Testis (tissue), 3 donors: Measurements from ENCODE around the gene GDPD2. TPM values are rescaled to one million over a fixed set of nuclear protein-coding genes. Genes with fewer than 3 reads are reported as not detected.

Experiments
- DNase-seq: peaks from one replicate; pipeline ENCODE4 v3.0.0-alpha.2; 2019
- H3K27ac ChIP-seq, 2 donors: fragments of 200-600 bp; sonication (generic); one replicate each; pipeline ENCODE4 v1.5.1; 2019
- H3K27me3 ChIP-seq: fragments of 200-600 bp; sonication (generic); one replicate; pipeline ENCODE4 v1.5.1; 2019
- H3K36me3 ChIP-seq: fragments of 200-600 bp; sonication (generic); one replicate; pipeline ENCODE4 v1.5.1; 2017; ENCODE audit warnings: low read depth; ENCODE audit errors: missing control alignments
- H3K4me1 ChIP-seq: fragments of 200-600 bp; sonication (generic); one replicate; pipeline ENCODE4 v1.5.1; 2019
- H3K4me3 ChIP-seq, 2 donors: fragments of 200-600 bp; sonication (generic); one replicate each; pipeline ENCODE4 v1.5.1; 2017 to 2019
- H3K9me3 ChIP-seq: fragments of 200-600 bp; sonication (generic); one replicate; pipeline ENCODE4 v1.5.1; 2017
- CTCF ChIP-seq, 3 experiments: fragments of 450-650 bp in 2 of 3; fragments of 200-600 bp in 1 of 3; sonication (generic) in 1 of 3; IDR thresholded peaks; one replicate each; pipeline ENCODE4 v1.5.1; 2016 to 2019; ENCODE audit warnings: antibody characterized with exemption in 3 of 3, mild to moderate bottlenecking in 2 of 3, moderate library complexity in 1 of 3
- POLR2A ChIP-seq: fragments of 450-650 bp; IDR thresholded peaks from one replicate; pipeline ENCODE4 v1.6.1; 2017; ENCODE audit warnings: antibody characterized with exemption, mild to moderate bottlenecking, moderate library complexity
- WGBS, 2 donors: methylation state at CpG; one replicate each; pipeline ENCODE4 v1.1.5; 2018; 5-methylcytosine and 5-hydroxymethylcytosine counted together
- intact Hi-C: fragments of 100-400 bp; cut with DNase I; formaldehyde crosslinking; loops from one replicate; pipeline ENCODE4 v1.15.1; 2023; ENCODE audit warnings: low total_unique reads
- polyA plus RNA-seq: library from polyadenylated mRNA; stranded (reverse); fragments of 350-450 nt; fragmentation: Illumina TruSeq; extraction: RNeasy Lipid Tissue Mini Kit (QIAGEN cat#74804); gene quantifications from one replicate; pipeline ENCODE4 v1.2.3, GENCODE V29; 2014; ENCODE audit warnings: low read depth, low replicate concordance; ENCODE audit not compliant: insufficient read depth
- small RNA-seq, 2 donors: library from RNA; depleted of rRNA; stranded (forward); fragments of <200 nt; gene quantifications; one replicate each; pipeline ENCODE3, GENCODE V24; 2016
- total RNA-seq, 2 donors: library from RNA; depleted of rRNA; stranded (reverse); fragments of >200 nt; gene quantifications; one replicate each; pipeline ENCODE4 v1.2.3, GENCODE V29; 2016

The GDPD2 gene
- total and polyA plus RNA-seq, 3 donors from 2014 or later = not detected

GRCh38 chrX:70480660-70481018, 57.5 kb downstream of the GDPD2 start:
- H3K4me3 ChIP-seq = no peak overlapping the region
- no peak overlapping the region for H3K27ac ChIP-seq
- H3K27me3 ChIP-seq = no peaks in the 10 kb centered on the region
- TF ChIP-seq POLR2A (no peak), CTCF (IDR thresholded peaks at IDR 0.05) (no peak)
- no peaks in the 10 kb centered on the region for H3K9me3 ChIP-seq
- WGBS, 2 donors = 31 to 40% methylated on average over 9 of the region's 9 CpGs
- no peaks in the 10 kb centered on the region for H3K4me1 ChIP-seq
- no peaks in the 10 kb centered on the region for H3K36me3 ChIP-seq
- intact Hi-C loops = no loop called here
- peak; percentile 43 for DNase-seq

GRCh38 chrX:70481471-70482270, 58.6 kb downstream of the GDPD2 start:
- intact Hi-C loops = no loop called here
- Histone ChIP-seq H3K9me3 (no peaks in the 10 kb centered on the region), H3K36me3 (no peaks in the 10 kb centered on the region), H3K4me3 (no peak overlapping the region), H3K4me1 (no peaks in the 10 kb centered on the region), H3K27me3 (no peaks in the 10 kb centered on the region), H3K27ac (no peak overlapping the region)
- TF ChIP-seq CTCF (IDR thresholded peaks at IDR 0.05) = no peak
- no peak for TF ChIP-seq POLR2A
- DNase-seq = no peak
- 72 to 81% methylated on average over 5 to 8 of the region's 8 CpGs for WGBS, 2 donors

- no peak for TF ChIP-seq CTCF (IDR thresholded peaks at IDR 0.05)
- no peak for TF ChIP-seq POLR2A
- Histone ChIP-seq H3K9me3 (no peaks in the 10 kb centered on the region), H3K27me3 (no peaks in the 10 kb centered on the region), H3K4me3 (no peak overlapping the region), H3K4me1 (no peaks in the 10 kb centered on the region), H3K36me3 (no peaks in the 10 kb centered on the region), H3K27ac (no peak overlapping the region)
- intact Hi-C loops = no loop called here
- 80 to 100% methylated on average over 1 to 2 of the region's 2 CpGs for WGBS, 2 donors
- no peak for DNase-seq
Observed at GRCh38 chrX:70482300-70482699, 59.2 kb downstream of the GDPD2 start.

Small RNA genes within 50 kb of the gene (small RNA-seq; reads per million reads assigned to genes)
- gene RNU4-81P (0 reads per million in 2 donors), gene RNY4P23 (0.28 to 0.64 reads per million in 2 donors)

Other genes starting within 250 kb of the GDPD2 start
- gene DGAT2L6, start 245.8 kb upstream of the GDPD2 start, total RNA-seq = not detected
- gene DGAT2L6, start 245.8 kb upstream of the GDPD2 start, polyA plus RNA-seq = not detected
- gene AWAT1, start 188.7 kb upstream of the GDPD2 start, total RNA-seq = not detected
- not detected for gene AWAT1, start 188.7 kb upstream of the GDPD2 start, polyA plus RNA-seq
- 1 to 10 TPM; 1.2 to 2.3 TPM for gene P2RY4, start 163.1 kb upstream of the GDPD2 start, total RNA-seq
- not detected for gene P2RY4, start 163.1 kb upstream of the GDPD2 start, polyA plus RNA-seq
- gene ARR3, start 155.0 kb upstream of the GDPD2 start, total RNA-seq = not detected
- gene ARR3, start 155.0 kb upstream of the GDPD2 start, polyA plus RNA-seq = not detected
- gene RAB41, start 141.1 kb upstream of the GDPD2 start, total RNA-seq = 1 to 10 TPM; 3.7 to 4.3 TPM
- gene RAB41, start 141.1 kb upstream of the GDPD2 start, polyA plus RNA-seq = 5.1 TPM
- gene PDZD11, start 133.4 kb upstream of the GDPD2 start, total RNA-seq = 10 to 100 TPM; 24.2 to 25.4 TPM
- gene PDZD11, start 133.4 kb upstream of the GDPD2 start, polyA plus RNA-seq = 25.0 TPM
- 1 to 10 TPM; 2.0 to 3.6 TPM for gene KIF4A, start 133.2 kb upstream of the GDPD2 start, total RNA-seq
- gene KIF4A, start 133.2 kb upstream of the GDPD2 start, polyA plus RNA-seq = 2.4 TPM
- 1 to 10 TPM; 5.6 to 7.1 TPM for gene DLG3, start 21.5 kb downstream of the GDPD2 start, total RNA-seq
- gene DLG3, start 21.5 kb downstream of the GDPD2 start, polyA plus RNA-seq = 7.8 TPM